HEK293 (cell line): ENCODE results near the gene PPIL6.

Experiments used
- CTCF ChIA-PET: fragments of 350-600 bp; formaldehyde crosslinking; extraction: SDS; loops from one replicate; lab custom pipeline; 2021; ENCODE audit warnings: antibody characterized with exemption; lab: Yijun Ruan, JAX
- POLR2A ChIA-PET: fragments of 300-600 bp; formaldehyde crosslinking; extraction: SDS; loops from one replicate; lab custom pipeline; 2020; ENCODE audit warnings: antibody characterized with exemption, inconsistent platforms; lab: Yijun Ruan, JAX
- H3K27ac ChIP-seq: fragments of 200-500 bp; sonication (Bioruptor generic); 2 replicates; pipeline ENCODE4 v1.5.1; 2014; ENCODE audit warnings: low read depth, low read length, control low read depth, inconsistent platforms; ENCODE audit errors: extremely low read depth
- H3K36me3 ChIP-seq, 2 experiments: fragments of 200-500 bp in 1 of 2; sonication (Bioruptor generic) in 1 of 2; 1 replicate in 1 of 2; 2 replicates in 1 of 2; pipeline ENCODE4 v1.5.1; 2014 to 2017; ENCODE audit warnings: inconsistent platforms in 2 of 2, low read length in 2 of 2; ENCODE audit not compliant: control insufficient read depth in 2 of 2, insufficient read depth in 1 of 2
- H3K4me1 ChIP-seq: fragments of 200-500 bp; sonication (Bioruptor generic); 2 replicates; pipeline ENCODE4 v1.5.1; 2014; ENCODE audit warnings: mild to moderate bottlenecking, low read length, inconsistent platforms; ENCODE audit not compliant: control insufficient read depth, insufficient read depth
- H3K4me3 ChIP-seq: 2 replicates; pipeline ENCODE4 v1.5.1; 2011; ENCODE audit warnings: low read depth, mild to moderate bottlenecking, control low read depth, low read length, moderate library complexity
- H3K9me3 ChIP-seq: fragments of 200-500 bp; sonication (Bioruptor generic); 2 replicates; pipeline ENCODE4 v1.5.1; 2014; ENCODE audit warnings: low read depth, low read length, inconsistent platforms; ENCODE audit not compliant: control insufficient read depth, insufficient read depth
- KLF8 ChIP-seq: fragments of 450-650 bp; formaldehyde crosslinking; IDR thresholded peaks from 2 replicates; pipeline ENCODE4 v1.5.1; 2016; ENCODE audit warnings: missing biosample characterization, missing genetic modification characterization
- RBAK ChIP-seq: fragments of 450-650 bp; formaldehyde crosslinking; IDR thresholded peaks from 2 replicates; pipeline ENCODE4 v1.5.1; 2016; ENCODE audit warnings: missing biosample characterization, missing genetic modification characterization
- ZBTB48 ChIP-seq: fragments of 450-650 bp; formaldehyde crosslinking; IDR thresholded peaks from 2 replicates; pipeline ENCODE4 v1.5.1; 2016; ENCODE audit warnings: missing biosample characterization, missing genetic modification characterization
- ZNF114 ChIP-seq: fragments of 450-650 bp; formaldehyde crosslinking; IDR thresholded peaks from 2 replicates; pipeline ENCODE4 v1.5.0; 2017; ENCODE audit warnings: missing biosample characterization, missing genetic modification characterization
- ZNF18 ChIP-seq: fragments of 450-650 bp; formaldehyde crosslinking; IDR thresholded peaks from 2 replicates; pipeline ENCODE4 v1.5.1; 2016; ENCODE audit warnings: missing biosample characterization, missing genetic modification characterization
- ZNF561 ChIP-seq: fragments of 450-650 bp; IDR thresholded peaks from 2 replicates; pipeline ENCODE4 v1.5.1; 2018; ENCODE audit warnings: missing biosample characterization, missing genetic modification characterization, borderline replicate concordance
- ZNF626 ChIP-seq: fragments of 450-650 bp; sonication (Bioruptor Pico); formaldehyde crosslinking; IDR thresholded peaks from 2 replicates; pipeline ENCODE4 v1.5.1; 2018; ENCODE audit warnings: missing biosample characterization, missing genetic modification characterization, inconsistent platforms
- ZNF645 ChIP-seq: fragments of 450-650 bp; formaldehyde crosslinking; IDR thresholded peaks from 2 replicates; pipeline ENCODE4; 2016; ENCODE audit warnings: missing biosample characterization, missing genetic modification characterization
- ZNF660 ChIP-seq: fragments of 450-650 bp; IDR thresholded peaks from 2 replicates; pipeline ENCODE4 v1.5.1; 2018; ENCODE audit warnings: missing biosample characterization, mild to moderate bottlenecking, missing genetic modification characterization
- TF ChIP-seq, protein P1 (sequence below): fragments of 450-650 bp; formaldehyde crosslinking; IDR thresholded peaks from 2 replicates; pipeline ENCODE4 v1.5.0; 2017; ENCODE audit warnings: missing biosample characterization, missing genetic modification characterization, borderline replicate concordance
- TF ChIP-seq, protein P2 (sequence below): fragments of 450-650 bp; formaldehyde crosslinking; IDR thresholded peaks from 2 replicates; pipeline ENCODE4 v1.5.1; 2016; ENCODE audit warnings: missing biosample characterization, missing genetic modification characterization
- TF ChIP-seq, protein P3 (sequence below): fragments of 450-650 bp; formaldehyde crosslinking; IDR thresholded peaks from 2 replicates; pipeline ENCODE4 v1.5.1; 2017; ENCODE audit warnings: missing biosample characterization, missing genetic modification characterization
- TF ChIP-seq, protein P4 (sequence below): fragments of 450-650 bp; formaldehyde crosslinking; IDR thresholded peaks from 2 replicates; pipeline ENCODE4 v1.5.1; 2016; ENCODE audit warnings: missing biosample characterization, missing genetic modification characterization
- TF ChIP-seq, protein P5 (sequence below): fragments of 450-650 bp; formaldehyde crosslinking; IDR thresholded peaks from 2 replicates; pipeline ENCODE4 v1.5.1; 2016; ENCODE audit warnings: missing biosample characterization, missing genetic modification characterization
- TF ChIP-seq, protein P6 (sequence below): fragments of 450-650 bp; formaldehyde crosslinking; IDR thresholded peaks from 2 replicates; pipeline ENCODE4 v1.5.1; 2016; ENCODE audit warnings: missing biosample characterization, missing genetic modification characterization

PPIL6 gene

DNA sequence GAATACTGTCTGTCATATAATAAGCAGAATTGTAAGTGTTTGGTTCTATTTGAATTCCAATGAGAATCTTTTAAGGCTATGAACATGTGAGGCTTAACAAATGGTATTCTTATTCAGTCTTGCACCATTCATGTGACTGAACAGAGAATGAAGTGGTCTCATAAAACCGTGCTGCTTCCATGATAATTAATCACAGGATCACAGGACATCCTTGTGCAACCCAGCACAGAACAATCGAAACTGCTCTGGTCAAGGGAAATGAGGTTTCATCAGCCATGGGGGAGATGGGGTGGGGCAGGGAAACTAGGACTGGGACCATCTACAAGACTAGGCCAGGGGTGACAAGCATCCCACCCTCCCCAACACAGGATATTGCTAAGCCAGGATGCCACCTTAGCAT is 6.0 kb downstream of the PPIL6 start:
- Histone ChIP-seq H3K36me3 (no peaks in the 10 kb centered on the region), H3K4me1 (peaks cover under 1% of the 10 kb centered on the region; the same call in 1 of the 2 replicates), H3K27ac (no peak overlapping the region), H3K4me3 (no peak overlapping the region), H3K9me3 (no peaks in the 10 kb centered on the region)
- ChIA-PET POLR2A (no interaction called here), CTCF (interaction anchor here (0.7 kb wide), 1 partner anchor 18 kb away, joined by 3 read pairs; no protein-coding TSS in a partner anchor)
- TF ChIP-seq, protein P1, sequence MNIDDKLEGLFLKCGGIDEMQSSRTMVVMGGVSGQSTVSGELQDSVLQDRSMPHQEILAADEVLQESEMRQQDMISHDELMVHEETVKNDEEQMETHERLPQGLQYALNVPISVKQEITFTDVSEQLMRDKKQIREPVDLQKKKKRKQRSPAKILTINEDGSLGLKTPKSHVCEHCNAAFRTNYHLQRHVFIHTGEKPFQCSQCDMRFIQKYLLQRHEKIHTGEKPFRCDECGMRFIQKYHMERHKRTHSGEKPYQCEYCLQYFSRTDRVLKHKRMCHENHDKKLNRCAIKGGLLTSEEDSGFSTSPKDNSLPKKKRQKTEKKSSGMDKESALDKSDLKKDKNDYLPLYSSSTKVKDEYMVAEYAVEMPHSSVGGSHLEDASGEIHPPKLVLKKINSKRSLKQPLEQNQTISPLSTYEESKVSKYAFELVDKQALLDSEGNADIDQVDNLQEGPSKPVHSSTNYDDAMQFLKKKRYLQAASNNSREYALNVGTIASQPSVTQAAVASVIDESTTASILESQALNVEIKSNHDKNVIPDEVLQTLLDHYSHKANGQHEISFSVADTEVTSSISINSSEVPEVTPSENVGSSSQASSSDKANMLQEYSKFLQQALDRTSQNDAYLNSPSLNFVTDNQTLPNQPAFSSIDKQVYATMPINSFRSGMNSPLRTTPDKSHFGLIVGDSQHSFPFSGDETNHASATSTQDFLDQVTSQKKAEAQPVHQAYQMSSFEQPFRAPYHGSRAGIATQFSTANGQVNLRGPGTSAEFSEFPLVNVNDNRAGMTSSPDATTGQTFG, result no peak
- TF ChIP-seq, protein P2, sequence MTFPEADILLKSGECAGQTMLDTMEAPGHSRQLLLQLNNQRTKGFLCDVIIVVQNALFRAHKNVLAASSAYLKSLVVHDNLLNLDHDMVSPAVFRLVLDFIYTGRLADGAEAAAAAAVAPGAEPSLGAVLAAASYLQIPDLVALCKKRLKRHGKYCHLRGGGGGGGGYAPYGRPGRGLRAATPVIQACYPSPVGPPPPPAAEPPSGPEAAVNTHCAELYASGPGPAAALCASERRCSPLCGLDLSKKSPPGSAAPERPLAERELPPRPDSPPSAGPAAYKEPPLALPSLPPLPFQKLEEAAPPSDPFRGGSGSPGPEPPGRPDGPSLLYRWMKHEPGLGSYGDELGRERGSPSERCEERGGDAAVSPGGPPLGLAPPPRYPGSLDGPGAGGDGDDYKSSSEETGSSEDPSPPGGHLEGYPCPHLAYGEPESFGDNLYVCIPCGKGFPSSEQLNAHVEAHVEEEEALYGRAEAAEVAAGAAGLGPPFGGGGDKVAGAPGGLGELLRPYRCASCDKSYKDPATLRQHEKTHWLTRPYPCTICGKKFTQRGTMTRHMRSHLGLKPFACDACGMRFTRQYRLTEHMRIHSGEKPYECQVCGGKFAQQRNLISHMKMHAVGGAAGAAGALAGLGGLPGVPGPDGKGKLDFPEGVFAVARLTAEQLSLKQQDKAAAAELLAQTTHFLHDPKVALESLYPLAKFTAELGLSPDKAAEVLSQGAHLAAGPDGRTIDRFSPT, result no peak
- TF ChIP-seq, protein P3, sequence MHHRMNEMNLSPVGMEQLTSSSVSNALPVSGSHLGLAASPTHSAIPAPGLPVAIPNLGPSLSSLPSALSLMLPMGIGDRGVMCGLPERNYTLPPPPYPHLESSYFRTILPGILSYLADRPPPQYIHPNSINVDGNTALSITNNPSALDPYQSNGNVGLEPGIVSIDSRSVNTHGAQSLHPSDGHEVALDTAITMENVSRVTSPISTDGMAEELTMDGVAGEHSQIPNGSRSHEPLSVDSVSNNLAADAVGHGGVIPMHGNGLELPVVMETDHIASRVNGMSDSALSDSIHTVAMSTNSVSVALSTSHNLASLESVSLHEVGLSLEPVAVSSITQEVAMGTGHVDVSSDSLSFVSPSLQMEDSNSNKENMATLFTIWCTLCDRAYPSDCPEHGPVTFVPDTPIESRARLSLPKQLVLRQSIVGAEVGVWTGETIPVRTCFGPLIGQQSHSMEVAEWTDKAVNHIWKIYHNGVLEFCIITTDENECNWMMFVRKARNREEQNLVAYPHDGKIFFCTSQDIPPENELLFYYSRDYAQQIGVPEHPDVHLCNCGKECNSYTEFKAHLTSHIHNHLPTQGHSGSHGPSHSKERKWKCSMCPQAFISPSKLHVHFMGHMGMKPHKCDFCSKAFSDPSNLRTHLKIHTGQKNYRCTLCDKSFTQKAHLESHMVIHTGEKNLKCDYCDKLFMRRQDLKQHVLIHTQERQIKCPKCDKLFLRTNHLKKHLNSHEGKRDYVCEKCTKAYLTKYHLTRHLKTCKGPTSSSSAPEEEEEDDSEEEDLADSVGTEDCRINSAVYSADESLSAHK (tag by site-specific recombination), result peak; percentile 75

DNA sequence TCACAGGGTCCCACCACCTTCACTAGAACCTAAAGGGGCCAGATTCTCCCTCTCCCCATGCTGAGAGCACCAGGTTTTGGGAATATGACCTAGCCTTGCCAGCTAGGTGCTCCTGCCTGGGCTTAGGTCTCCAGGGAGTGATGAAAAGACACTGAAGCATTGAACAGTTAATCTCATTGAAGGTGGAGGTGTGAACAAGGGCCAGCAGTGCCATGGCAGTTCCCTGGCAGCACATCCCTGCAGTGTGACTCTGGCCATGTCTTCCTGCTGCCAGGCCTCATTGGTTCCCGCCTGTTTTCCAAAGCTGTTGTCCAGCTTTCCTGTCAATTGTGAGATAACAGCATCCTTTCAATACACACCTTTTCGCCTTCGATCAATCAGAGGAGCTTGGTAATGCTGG is 10.9 kb downstream of the PPIL6 start:
- no peaks in the 10 kb centered on the region for H3K36me3 ChIP-seq
- H3K9me3 ChIP-seq, result no peaks in the 10 kb centered on the region
- POLR2A ChIA-PET, result no interaction called here
- peaks cover 7% of the 10 kb centered on the region; the same call in 1 of the 2 replicates for H3K4me1 ChIP-seq
- CTCF ChIA-PET, result interaction anchor here (0.6 to 2.1 kb wide), 5 partner anchors 12 to 435 kb away, joined by 3 to 5 read pairs (median 3); no protein-coding TSS in a partner anchor
- H3K4me3 ChIP-seq, result no peak overlapping the region
- no peak overlapping the region for H3K27ac ChIP-seq
- TF ChIP-seq ZNF645 (no peak), KLF8 (tag by site-specific recombination) (peak; percentile 6; the same call in 1 of the 2 replicates), ZNF18 (tag by site-specific recombination) (peak; percentile 80), ZNF626 (tag by site-specific recombination) (no peak), RBAK (no peak), ZNF114 (tag by site-specific recombination) (no peak), ZNF660 (tag by site-specific recombination) (no peak), ZNF561 (tag by site-specific recombination) (no peak), ZBTB48 (tag by site-specific recombination) (0 out of 2 replicates have a peak, but pooled peaks have one; percentile 23)
- TF ChIP-seq, protein P4, sequence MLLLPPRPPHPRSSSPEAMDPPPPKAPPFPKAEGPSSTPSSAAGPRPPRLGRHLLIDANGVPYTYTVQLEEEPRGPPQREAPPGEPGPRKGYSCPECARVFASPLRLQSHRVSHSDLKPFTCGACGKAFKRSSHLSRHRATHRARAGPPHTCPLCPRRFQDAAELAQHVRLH (tag by site-specific recombination), result no peak
- TF ChIP-seq, protein P5, sequence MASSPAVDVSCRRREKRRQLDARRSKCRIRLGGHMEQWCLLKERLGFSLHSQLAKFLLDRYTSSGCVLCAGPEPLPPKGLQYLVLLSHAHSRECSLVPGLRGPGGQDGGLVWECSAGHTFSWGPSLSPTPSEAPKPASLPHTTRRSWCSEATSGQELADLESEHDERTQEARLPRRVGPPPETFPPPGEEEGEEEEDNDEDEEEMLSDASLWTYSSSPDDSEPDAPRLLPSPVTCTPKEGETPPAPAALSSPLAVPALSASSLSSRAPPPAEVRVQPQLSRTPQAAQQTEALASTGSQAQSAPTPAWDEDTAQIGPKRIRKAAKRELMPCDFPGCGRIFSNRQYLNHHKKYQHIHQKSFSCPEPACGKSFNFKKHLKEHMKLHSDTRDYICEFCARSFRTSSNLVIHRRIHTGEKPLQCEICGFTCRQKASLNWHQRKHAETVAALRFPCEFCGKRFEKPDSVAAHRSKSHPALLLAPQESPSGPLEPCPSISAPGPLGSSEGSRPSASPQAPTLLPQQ (tag by site-specific recombination), result 0 out of 2 replicates have a peak, but pooled peaks have one; percentile 10
- TF ChIP-seq, protein P6, sequence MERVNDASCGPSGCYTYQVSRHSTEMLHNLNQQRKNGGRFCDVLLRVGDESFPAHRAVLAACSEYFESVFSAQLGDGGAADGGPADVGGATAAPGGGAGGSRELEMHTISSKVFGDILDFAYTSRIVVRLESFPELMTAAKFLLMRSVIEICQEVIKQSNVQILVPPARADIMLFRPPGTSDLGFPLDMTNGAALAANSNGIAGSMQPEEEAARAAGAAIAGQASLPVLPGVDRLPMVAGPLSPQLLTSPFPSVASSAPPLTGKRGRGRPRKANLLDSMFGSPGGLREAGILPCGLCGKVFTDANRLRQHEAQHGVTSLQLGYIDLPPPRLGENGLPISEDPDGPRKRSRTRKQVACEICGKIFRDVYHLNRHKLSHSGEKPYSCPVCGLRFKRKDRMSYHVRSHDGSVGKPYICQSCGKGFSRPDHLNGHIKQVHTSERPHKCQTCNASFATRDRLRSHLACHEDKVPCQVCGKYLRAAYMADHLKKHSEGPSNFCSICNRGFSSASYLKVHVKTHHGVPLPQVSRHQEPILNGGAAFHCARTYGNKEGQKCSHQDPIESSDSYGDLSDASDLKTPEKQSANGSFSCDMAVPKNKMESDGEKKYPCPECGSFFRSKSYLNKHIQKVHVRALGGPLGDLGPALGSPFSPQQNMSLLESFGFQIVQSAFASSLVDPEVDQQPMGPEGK (tag by site-specific recombination), result 0 out of 2 replicates have a peak, but pooled peaks have one; percentile 12
